ENCODE measurements around the gene LRRFIP2. TPM values are rescaled to one million over a fixed set of nuclear protein-coding genes. Genes with fewer than 3 reads are reported as not detected.

The LRRFIP2 gene
- polyA plus RNA-seq, 2 donors, result 43.3 to 59.3 TPM

DNA sequence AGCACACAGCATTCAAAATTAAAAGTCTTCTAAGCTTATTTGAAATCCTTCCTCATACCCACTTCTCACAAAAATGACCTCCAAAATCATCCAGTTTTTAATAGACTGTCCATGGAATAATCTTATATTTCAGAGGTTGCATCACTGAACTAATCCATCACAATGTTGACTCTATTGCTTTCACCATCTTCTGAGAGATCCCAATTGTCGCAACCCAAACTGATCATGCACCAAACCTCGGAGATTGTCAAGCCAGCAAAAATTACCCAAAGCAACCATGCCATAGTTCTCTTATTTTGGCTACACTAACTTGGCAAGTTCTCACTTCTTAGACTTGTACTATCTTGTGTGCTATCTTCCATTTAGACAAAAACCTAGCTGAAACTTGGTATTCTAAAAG lies 75.5 kb downstream of the LRRFIP2 start:
- Histone ChIP-seq H3K4me1 (ENCODE audit: control insufficient read depth in 2 of 2, insufficient read depth in 2 of 2, low read length in 1 of 2) (no peaks in the 10 kb centered on the region), H3K27me3 (ENCODE audit: control insufficient read depth in 1 of 2, insufficient read depth in 2 of 2, low read length in 2 of 2) (no peaks in the 10 kb centered on the region), H3K9me3 (ENCODE audit: control insufficient read depth in 2 of 2, insufficient read depth in 1 of 2, low read depth in 1 of 2, low read length in 1 of 2) (no peaks in the 10 kb centered on the region), H3K36me3 (ENCODE audit: control insufficient read depth in 2 of 2, insufficient read depth in 2 of 2, low read length in 1 of 2) (no peaks in the 10 kb centered on the region), H3K4me3 (ENCODE audit: low read depth in 1 of 2, low read length in 2 of 2) (no peak overlapping the region), H3K27ac (ENCODE audit: low read depth in 2 of 2, low read length in 1 of 2) (no peak overlapping the region)
- WGBS, 2 donors, result 81 to 92% methylated on average over 2 of the region's 2 CpGs

DNA sequence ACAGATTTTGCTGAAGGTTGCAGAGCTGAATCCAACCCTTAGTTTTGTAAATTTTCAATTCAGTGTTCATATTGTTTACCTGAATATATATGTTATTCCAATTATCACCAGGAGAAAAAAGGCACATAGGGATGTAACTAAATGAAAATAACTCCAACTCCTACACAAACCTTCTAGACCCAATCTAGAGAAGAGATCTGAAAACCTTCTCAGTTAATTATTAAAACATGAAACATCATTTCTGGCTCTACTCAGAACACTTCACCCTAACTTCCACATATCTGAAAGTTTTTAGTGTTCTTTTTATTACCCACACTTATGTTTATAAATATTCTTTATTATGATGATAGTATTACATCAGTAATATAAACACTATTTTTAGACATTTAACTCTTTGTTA lies 76.6 kb downstream of the LRRFIP2 start:
- Histone ChIP-seq H3K4me3 (ENCODE audit: low read depth in 1 of 2, low read length in 2 of 2) (no peak overlapping the region), H3K27me3 (ENCODE audit: control insufficient read depth in 1 of 2, insufficient read depth in 2 of 2, low read length in 2 of 2) (no peaks in the 10 kb centered on the region)

DNA sequence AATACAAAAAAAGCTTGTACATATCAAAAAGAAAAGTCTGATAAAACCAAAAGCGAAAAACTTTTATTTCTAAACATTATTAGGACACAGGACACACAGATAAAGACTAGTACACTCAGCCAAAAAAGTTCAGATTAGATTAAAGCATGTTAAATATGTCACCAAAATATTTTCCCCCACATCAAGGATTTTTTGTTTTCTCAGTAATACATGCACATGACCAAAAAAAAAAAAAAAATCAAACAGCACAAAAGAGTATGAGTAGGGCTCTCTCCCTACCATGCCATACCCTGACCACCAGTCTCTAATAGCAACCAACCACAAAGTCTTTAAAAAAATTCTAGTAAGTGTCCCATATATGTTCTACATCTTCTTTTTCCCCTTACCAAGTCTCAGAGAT lies 77.4 kb downstream of the LRRFIP2 start:
- Histone ChIP-seq H3K9me3 (ENCODE audit: control insufficient read depth in 2 of 2, insufficient read depth in 1 of 2, low read depth in 1 of 2, low read length in 1 of 2) (no peaks in the 10 kb centered on the region), H3K4me3 (ENCODE audit: low read depth in 1 of 2, low read length in 2 of 2) (no peak overlapping the region), H3K27me3 (ENCODE audit: control insufficient read depth in 1 of 2, insufficient read depth in 2 of 2, low read length in 2 of 2) (no peaks in the 10 kb centered on the region), H3K4me1 (ENCODE audit: control insufficient read depth in 2 of 2, insufficient read depth in 2 of 2, low read length in 1 of 2) (no peaks in the 10 kb centered on the region), H3K36me3 (ENCODE audit: control insufficient read depth in 2 of 2, insufficient read depth in 2 of 2, low read length in 1 of 2) (peaks cover 0 to 2% of the 10 kb centered on the region in 2 donors), H3K27ac (ENCODE audit: low read depth in 2 of 2, low read length in 1 of 2) (no peak overlapping the region)
- WGBS, 2 donors, result 74 to 82% methylated on average over 1 of the region's 1 CpG

More for the DNA sequence above, 76.6 kb downstream of the LRRFIP2 start:
- no peak overlapping the region for H3K27ac ChIP-seq (ENCODE audit: low read depth in 2 of 2, low read length in 1 of 2)
- no peaks in the 10 kb centered on the region for H3K4me1 ChIP-seq (ENCODE audit: control insufficient read depth in 2 of 2, insufficient read depth in 2 of 2, low read length in 1 of 2)
- no peaks in the 10 kb centered on the region for H3K9me3 ChIP-seq (ENCODE audit: control insufficient read depth in 2 of 2, insufficient read depth in 1 of 2, low read depth in 1 of 2, low read length in 1 of 2)
- no peaks in the 10 kb centered on the region for H3K36me3 ChIP-seq (ENCODE audit: control insufficient read depth in 2 of 2, insufficient read depth in 2 of 2, low read length in 1 of 2)

DNA sequence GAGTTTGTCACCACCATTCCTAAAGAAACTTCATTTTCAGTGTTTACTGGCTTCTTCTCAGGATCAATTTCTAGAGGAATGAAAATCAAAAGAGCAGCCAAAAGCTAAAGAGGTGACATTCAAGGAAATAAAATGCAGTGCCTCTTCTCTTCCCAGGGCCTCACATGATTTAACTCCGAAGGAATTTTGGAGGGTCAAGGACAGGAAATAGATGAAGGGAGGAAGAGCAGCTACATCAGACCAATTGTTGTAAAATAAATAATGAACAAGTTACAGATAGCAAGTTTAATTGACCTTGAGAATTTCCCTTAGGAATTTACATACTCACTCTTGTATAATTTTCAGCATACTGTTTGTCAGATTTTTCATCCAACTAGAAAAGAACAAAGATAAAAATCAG lies 78.1 kb downstream of the LRRFIP2 start:
- Histone ChIP-seq H3K36me3 (ENCODE audit: control insufficient read depth in 2 of 2, insufficient read depth in 2 of 2, low read length in 1 of 2) (peaks cover 1 to 2% of the 10 kb centered on the region in 2 donors), H3K4me3 (ENCODE audit: low read depth in 1 of 2, low read length in 2 of 2) (no peak overlapping the region), H3K27me3 (ENCODE audit: control insufficient read depth in 1 of 2, insufficient read depth in 2 of 2, low read length in 2 of 2) (no peaks in the 10 kb centered on the region), H3K27ac (ENCODE audit: low read depth in 2 of 2, low read length in 1 of 2) (no peak overlapping the region), H3K4me1 (ENCODE audit: control insufficient read depth in 2 of 2, insufficient read depth in 2 of 2, low read length in 1 of 2) (no peaks in the 10 kb centered on the region), H3K9me3 (ENCODE audit: control insufficient read depth in 2 of 2, insufficient read depth in 1 of 2, low read depth in 1 of 2, low read length in 1 of 2) (no peaks in the 10 kb centered on the region)
- WGBS, 2 donors, result 50 to 58% methylated on average over 1 of the region's 1 CpG

DNA sequence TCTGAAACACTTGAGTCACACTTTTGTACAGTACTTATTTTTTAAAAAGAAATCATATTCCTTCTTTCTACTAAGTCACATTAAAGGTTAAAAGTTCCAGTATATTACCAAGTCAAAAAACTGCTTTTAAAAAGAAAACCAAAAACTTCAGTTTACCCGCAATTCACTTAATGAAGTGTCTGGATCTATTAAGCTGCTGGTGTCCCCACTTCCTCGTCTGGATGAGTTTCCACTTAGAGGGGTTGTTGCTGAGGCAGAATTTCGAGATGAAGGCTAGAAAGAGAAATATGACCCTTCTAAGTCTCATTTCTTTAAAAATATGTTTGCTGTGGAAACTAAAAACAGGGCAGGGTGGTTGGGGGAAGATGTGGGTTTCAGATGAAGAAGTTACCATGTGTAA lies 79.7 kb downstream of the LRRFIP2 start:
- H3K27ac ChIP-seq (ENCODE audit: low read depth in 2 of 2, low read length in 1 of 2), result no peak overlapping the region
- H3K4me1 ChIP-seq (ENCODE audit: control insufficient read depth in 2 of 2, insufficient read depth in 2 of 2, low read length in 1 of 2), result no peaks in the 10 kb centered on the region
- peaks cover 2 to 3% of the 10 kb centered on the region in 2 donors for H3K36me3 ChIP-seq (ENCODE audit: control insufficient read depth in 2 of 2, insufficient read depth in 2 of 2, low read length in 1 of 2)
- no peaks in the 10 kb centered on the region for H3K27me3 ChIP-seq (ENCODE audit: control insufficient read depth in 1 of 2, insufficient read depth in 2 of 2, low read length in 2 of 2)
- 84 to 88% methylated on average over 3 of the region's 3 CpGs for WGBS, 2 donors
- no peak overlapping the region for H3K4me3 ChIP-seq (ENCODE audit: low read depth in 1 of 2, low read length in 2 of 2)
- no peaks in the 10 kb centered on the region for H3K9me3 ChIP-seq (ENCODE audit: control insufficient read depth in 2 of 2, insufficient read depth in 1 of 2, low read depth in 1 of 2, low read length in 1 of 2)

DNA sequence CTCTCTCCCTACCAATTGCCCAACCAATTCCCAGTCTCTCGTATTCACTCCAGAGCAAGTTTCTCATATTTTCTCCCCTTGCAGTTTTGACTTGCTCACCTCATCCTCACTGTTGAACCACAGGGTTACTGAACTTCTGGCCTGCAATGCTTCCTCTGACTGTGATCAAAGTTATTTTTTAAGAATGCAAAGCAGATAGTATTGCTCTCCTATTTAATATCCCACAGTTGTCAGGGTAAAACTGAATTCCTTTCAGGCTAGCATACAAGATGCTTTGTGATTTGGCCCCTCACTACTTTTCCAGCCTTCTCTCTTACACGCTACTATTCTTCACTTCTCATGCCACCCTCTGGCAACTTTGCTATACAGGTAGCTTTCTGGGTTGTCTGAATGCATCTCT lies 80.9 kb downstream of the LRRFIP2 start:
- WGBS, 2 donors, result 95 to 100% methylated on average over 2 of the region's 2 CpGs
- Histone ChIP-seq H3K9me3 (ENCODE audit: control insufficient read depth in 2 of 2, insufficient read depth in 1 of 2, low read depth in 1 of 2, low read length in 1 of 2) (no peaks in the 10 kb centered on the region), H3K36me3 (ENCODE audit: control insufficient read depth in 2 of 2, insufficient read depth in 2 of 2, low read length in 1 of 2) (peaks cover 2 to 3% of the 10 kb centered on the region in 2 donors), H3K27ac (ENCODE audit: low read depth in 2 of 2, low read length in 1 of 2) (no peak overlapping the region), H3K4me3 (ENCODE audit: low read depth in 1 of 2, low read length in 2 of 2) (no peak overlapping the region), H3K4me1 (ENCODE audit: control insufficient read depth in 2 of 2, insufficient read depth in 2 of 2, low read length in 1 of 2) (no peaks in the 10 kb centered on the region), H3K27me3 (ENCODE audit: control insufficient read depth in 1 of 2, insufficient read depth in 2 of 2, low read length in 2 of 2) (no peaks in the 10 kb centered on the region)

DNA sequence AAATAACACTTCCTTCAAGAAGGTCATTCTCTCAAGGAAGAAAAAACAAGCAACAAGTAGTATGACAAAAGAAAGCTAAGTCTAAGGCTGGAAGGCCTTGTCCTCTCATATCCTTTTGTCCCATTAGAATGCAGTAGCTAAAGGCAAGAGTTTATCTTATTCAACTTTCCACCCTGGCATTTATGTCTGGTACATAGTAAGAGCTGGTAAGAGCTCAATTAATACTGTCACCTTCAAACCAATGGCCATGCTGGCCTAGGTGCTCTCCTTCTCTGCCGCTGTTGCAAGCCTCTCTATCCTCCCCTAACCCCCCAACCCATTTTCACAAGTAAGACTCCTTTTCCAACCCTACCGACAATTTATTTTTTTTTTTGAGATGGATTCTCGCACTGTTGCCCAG lies 81.9 kb downstream of the LRRFIP2 start:
- H3K36me3 ChIP-seq (ENCODE audit: control insufficient read depth in 2 of 2, insufficient read depth in 2 of 2, low read length in 1 of 2), result peaks cover 2 to 3% of the 10 kb centered on the region in 2 donors
- no peaks in the 10 kb centered on the region for H3K4me1 ChIP-seq (ENCODE audit: control insufficient read depth in 2 of 2, insufficient read depth in 2 of 2, low read length in 1 of 2)
- H3K9me3 ChIP-seq (ENCODE audit: control insufficient read depth in 2 of 2, insufficient read depth in 1 of 2, low read depth in 1 of 2, low read length in 1 of 2), result no peaks in the 10 kb centered on the region
- 98 to 99% methylated on average over 3 of the region's 3 CpGs for WGBS, 2 donors
- no peaks in the 10 kb centered on the region for H3K27me3 ChIP-seq (ENCODE audit: control insufficient read depth in 1 of 2, insufficient read depth in 2 of 2, low read length in 2 of 2)
- H3K4me3 ChIP-seq (ENCODE audit: low read depth in 1 of 2, low read length in 2 of 2), result no peak overlapping the region
- H3K27ac ChIP-seq (ENCODE audit: low read depth in 2 of 2, low read length in 1 of 2), result no peak overlapping the region

DNA sequence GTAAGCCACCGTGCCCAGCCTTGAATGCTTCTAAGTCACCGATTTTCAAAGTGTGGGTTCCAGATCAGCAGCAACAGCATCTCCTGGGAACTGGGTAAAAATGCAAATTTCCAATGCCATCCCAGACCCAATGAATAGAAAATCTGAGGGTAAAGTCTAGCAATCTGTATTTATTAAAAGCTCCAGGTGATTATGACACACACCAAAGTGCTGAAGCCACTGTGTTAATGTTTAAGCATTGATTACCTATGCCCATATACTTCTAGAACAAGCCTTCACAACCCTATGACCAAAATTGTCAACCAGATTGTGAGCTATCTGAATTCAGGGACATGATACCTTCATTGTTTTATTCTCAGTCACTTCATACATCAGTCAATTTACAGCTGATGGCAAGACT lies 86.5 kb downstream of the LRRFIP2 start:
- Histone ChIP-seq H3K27ac (ENCODE audit: low read depth in 2 of 2, low read length in 1 of 2) (no peak overlapping the region), H3K36me3 (ENCODE audit: control insufficient read depth in 2 of 2, insufficient read depth in 2 of 2, low read length in 1 of 2) (peaks cover 2 to 3% of the 10 kb centered on the region in 2 donors), H3K27me3 (ENCODE audit: control insufficient read depth in 1 of 2, insufficient read depth in 2 of 2, low read length in 2 of 2) (no peaks in the 10 kb centered on the region), H3K4me1 (ENCODE audit: control insufficient read depth in 2 of 2, insufficient read depth in 2 of 2, low read length in 1 of 2) (no peaks in the 10 kb centered on the region), H3K4me3 (ENCODE audit: low read depth in 1 of 2, low read length in 2 of 2) (no peak overlapping the region), H3K9me3 (ENCODE audit: control insufficient read depth in 2 of 2, insufficient read depth in 1 of 2, low read depth in 1 of 2, low read length in 1 of 2) (no peaks in the 10 kb centered on the region)
- WGBS, 2 donors, result 92 to 93% methylated on average over 2 of the region's 2 CpGs

DNA sequence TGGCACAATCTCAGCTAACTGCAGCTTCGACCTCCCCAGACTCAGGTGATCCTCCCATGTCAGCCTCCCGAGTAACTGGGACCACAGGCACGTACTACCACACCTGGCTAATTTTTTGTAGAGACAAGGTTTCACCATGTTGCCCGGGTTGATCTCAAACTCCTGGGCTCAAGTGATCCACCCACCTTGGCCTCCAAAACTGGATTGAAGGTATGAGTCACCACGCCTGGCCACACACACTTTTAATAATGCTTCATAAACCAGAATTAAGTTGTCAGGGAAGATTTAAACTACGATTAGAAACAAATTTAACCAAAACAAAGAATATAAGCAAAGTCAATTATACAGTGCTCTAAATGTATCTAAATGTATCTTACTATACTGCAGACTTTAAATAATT lies 87.5 kb downstream of the LRRFIP2 start:
- WGBS, 2 donors, result 67 to 79% methylated on average over 6 of the region's 6 CpGs
- Histone ChIP-seq H3K27me3 (ENCODE audit: control insufficient read depth in 1 of 2, insufficient read depth in 2 of 2, low read length in 2 of 2) (no peaks in the 10 kb centered on the region), H3K9me3 (ENCODE audit: control insufficient read depth in 2 of 2, insufficient read depth in 1 of 2, low read depth in 1 of 2, low read length in 1 of 2) (no peaks in the 10 kb centered on the region), H3K4me3 (ENCODE audit: low read depth in 1 of 2, low read length in 2 of 2) (no peak overlapping the region), H3K36me3 (ENCODE audit: control insufficient read depth in 2 of 2, insufficient read depth in 2 of 2, low read length in 1 of 2) (peaks cover 0 to 3% of the 10 kb centered on the region in 2 donors), H3K4me1 (ENCODE audit: control insufficient read depth in 2 of 2, insufficient read depth in 2 of 2, low read length in 1 of 2) (no peaks in the 10 kb centered on the region), H3K27ac (ENCODE audit: low read depth in 2 of 2, low read length in 1 of 2) (no peak overlapping the region)

DNA sequence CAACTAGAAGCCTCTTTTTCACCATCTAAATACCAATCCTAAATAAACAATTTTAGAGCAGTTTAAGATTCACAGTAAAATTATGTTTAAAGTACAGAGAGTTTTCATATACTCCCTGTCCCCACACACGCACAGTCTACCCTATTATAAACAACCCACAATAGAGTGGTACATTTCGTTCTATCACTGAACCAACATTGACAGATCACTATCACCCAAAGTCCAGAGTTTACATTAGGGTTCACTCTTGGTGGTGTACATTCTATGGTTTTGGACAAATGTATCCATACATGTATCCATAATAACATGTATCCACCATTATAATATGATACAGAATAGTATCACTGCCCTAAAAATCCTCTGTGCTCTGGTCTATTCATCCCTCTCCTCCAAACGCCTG lies 92.1 kb downstream of the LRRFIP2 start:
- H3K9me3 ChIP-seq (ENCODE audit: control insufficient read depth in 2 of 2, insufficient read depth in 1 of 2, low read depth in 1 of 2, low read length in 1 of 2), result no peaks in the 10 kb centered on the region
- H3K36me3 ChIP-seq (ENCODE audit: control insufficient read depth in 2 of 2, insufficient read depth in 2 of 2, low read length in 1 of 2), result peaks cover 3 to 4% of the 10 kb centered on the region in 2 donors
- H3K4me1 ChIP-seq (ENCODE audit: control insufficient read depth in 2 of 2, insufficient read depth in 2 of 2, low read length in 1 of 2), result no peaks in the 10 kb centered on the region
- H3K4me3 ChIP-seq (ENCODE audit: low read depth in 1 of 2, low read length in 2 of 2), result no peak overlapping the region
- H3K27ac ChIP-seq (ENCODE audit: low read depth in 2 of 2, low read length in 1 of 2), result no peak overlapping the region
- H3K27me3 ChIP-seq (ENCODE audit: control insufficient read depth in 1 of 2, insufficient read depth in 2 of 2, low read length in 2 of 2), result no peaks in the 10 kb centered on the region
- 77 to 95% methylated on average over 3 of the region's 3 CpGs for WGBS, 2 donors
